B cell (primary cell): ENCODE data around the gene ASTN1. TPM values are rescaled to one million over a fixed set of nuclear protein-coding genes. Genes with fewer than 3 reads are reported as not detected.

ENCODE experiments used
- ATAC-seq: fragments of 200-7000 bp; cut with Tn5 transposase; one replicate; pipeline ENCODE4 v1.10.0; 2021; ENCODE audit warnings: low read depth, mild to moderate bottlenecking, moderate number of reproducible peaks, moderate library complexity
- CTCF ChIA-PET: fragments of 350-600 bp; sonication (Branson Sonifier 250); formaldehyde crosslinking; loops from one replicate; lab custom pipeline; 2021; ENCODE audit warnings: antibody characterized with exemption, inconsistent platforms; lab: Charles Lee
- POLR2A ChIA-PET: fragments of 350-600 bp; sonication (Branson Sonifier 250); formaldehyde crosslinking; loops from one replicate; lab custom pipeline; 2021; ENCODE audit warnings: antibody characterized with exemption; lab: Charles Lee
- DNase-seq: peaks from one replicate; pipeline ENCODE4 v3.0.0; 2013
- H2AFZ ChIP-seq: 2 replicates; pipeline ENCODE4 v1.6.1; 2012; ENCODE audit warnings: mild to moderate bottlenecking, low read depth, low read length; ENCODE audit not compliant: insufficient read depth, poor library complexity, severe bottlenecking
- H3K27ac ChIP-seq, 2 donors: 1 replicate in 1 of 2; 2 replicates in 1 of 2; pipeline ENCODE4 v1.5.1; 2012 to 2013; ENCODE audit warnings: low read length in 2 of 2, mild to moderate bottlenecking in 2 of 2, moderate library complexity in 1 of 2
- H3K27me3 ChIP-seq, 4 experiments: fragments of 200-600 bp in 1 of 4; sonication (generic) in 1 of 4; replicated peaks in 1 of 4; 1 replicate in 2 of 4; 2 replicates in 2 of 4; pipeline versions ENCODE4 v1.6.1 to v1.7.0; 2013 to 2016; ENCODE audit warnings: low read length in 3 of 4, mild to moderate bottlenecking in 2 of 4, mixed read lengths in 1 of 4, moderate library complexity in 1 of 4; ENCODE audit not compliant: insufficient read depth in 4 of 4, control insufficient read depth in 3 of 4; ENCODE audit errors: control extremely low read depth in 1 of 4
- H3K36me3 ChIP-seq, 2 experiments: replicated peaks in 1 of 2; 1 replicate in 1 of 2; 2 replicates in 1 of 2; pipeline versions ENCODE4 v1.6.1 to v1.7.1; 2013; ENCODE audit warnings: low read length in 1 of 2; ENCODE audit not compliant: insufficient read depth in 2 of 2, control insufficient read depth in 1 of 2; ENCODE audit errors: control extremely low read depth in 1 of 2, extremely low read depth in 1 of 2
- H3K4me1 ChIP-seq, 2 donors: fragments of 200-600 bp in 1 of 2; sonication (generic) in 1 of 2; 1 replicate in 1 of 2; 2 replicates in 1 of 2; pipeline versions ENCODE4 v1.5.1 to v1.6.1; 2013 to 2017; ENCODE audit warnings: low read length in 2 of 2; ENCODE audit not compliant: control insufficient read depth in 2 of 2, insufficient read depth in 2 of 2
- H3K4me2 ChIP-seq: replicated peaks from 2 replicates; pipeline ENCODE3; 2012; ENCODE audit warnings: mild to moderate bottlenecking, low read depth, low read length; ENCODE audit not compliant: poor library complexity, severe bottlenecking
- H3K4me3 ChIP-seq, 5 experiments: fragments of 200-600 bp in 1 of 5; sonication (generic) in 1 of 5; 1 replicate in 3 of 5; 2 replicates in 2 of 5; pipeline versions ENCODE4 v1.5.1 to v1.7.0; 2011 to 2016; ENCODE audit warnings: low read length in 4 of 5, mild to moderate bottlenecking in 4 of 5, low read depth in 2 of 5, control low read depth in 1 of 5, moderate library complexity in 1 of 5; ENCODE audit not compliant: insufficient read depth in 1 of 5; ENCODE audit errors: control extremely low read depth in 1 of 5, extremely low read depth in 1 of 5
- H3K79me2 ChIP-seq: fragments of 200-600 bp; sonication (generic); one replicate; pipeline ENCODE4 v1.6.0; 2016; ENCODE audit warnings: low read length; ENCODE audit not compliant: control insufficient read depth, insufficient read depth
- H3K9ac ChIP-seq: fragments of 200-600 bp; sonication (generic); 2 replicates; pipeline ENCODE4 v1.6.1; 2017; ENCODE audit warnings: mild to moderate bottlenecking, low read length, moderate library complexity
- H3K9me3 ChIP-seq, 3 donors: one replicate each; pipeline versions ENCODE4 v1.6.1 to v1.7.1; 2013; ENCODE audit warnings: low read length in 2 of 3; ENCODE audit not compliant: control insufficient read depth in 2 of 3, insufficient read depth in 1 of 3; ENCODE audit errors: control extremely low read depth in 1 of 3
- H4K20me1 ChIP-seq: 2 replicates; pipeline ENCODE4 v1.6.0; 2012; ENCODE audit warnings: mild to moderate bottlenecking, low read length; ENCODE audit not compliant: insufficient read depth, control insufficient read depth, poor library complexity, severe bottlenecking
- H3K27ac Mint-ChIP-seq: one replicate; pipeline ENCODE4 v1.8.0; 2021; ENCODE audit warnings: mixed read lengths
- H3K27me3 Mint-ChIP-seq: one replicate; pipeline ENCODE4 v1.8.0; 2021; ENCODE audit warnings: mixed read lengths
- H3K4me1 Mint-ChIP-seq: one replicate; pipeline ENCODE4 v1.8.0; 2021; ENCODE audit warnings: mixed read lengths
- H3K4me3 Mint-ChIP-seq: one replicate; pipeline ENCODE4 v1.8.0; 2021; ENCODE audit warnings: mixed read lengths
- H3K9me3 Mint-ChIP-seq: one replicate; pipeline ENCODE4 v1.8.0; 2022; ENCODE audit warnings: mixed read lengths; ENCODE audit not compliant: insufficient read depth
- CTCF ChIP-seq: fragments of 200-600 bp; IDR thresholded peaks from one replicate; pipeline ENCODE4 v1.8.0; 2022; ENCODE audit warnings: antibody characterized with exemption, mild to moderate bottlenecking
- EZH2 ChIP-seq: IDR thresholded peaks from 2 replicates; pipeline ENCODE4 v1.6.1; 2012; ENCODE audit warnings: borderline replicate concordance, low read depth, mild to moderate bottlenecking, moderate library complexity, low read length; ENCODE audit not compliant: insufficient read depth, poor library complexity, severe bottlenecking
- WGBS: methylation state at CpG from one replicate; pipeline ENCODE4 v1.1.5; 2013; ENCODE audit warnings: missing lambda C conversion rate; ENCODE audit not compliant: insufficient coverage; 5-methylcytosine and 5-hydroxymethylcytosine counted together
- intact Hi-C: fragments of 100-400 bp; cut with micrococcal nuclease; formaldehyde crosslinking; loops from one replicate; pipeline ENCODE4 v1.10.0; 2022
- polyA plus RNA-seq: library from polyadenylated mRNA; depleted of rRNA; stranded (reverse); fragments of >200 nt; gene quantifications from 2 replicates; pipeline ENCODE4 v1.2.3, GENCODE V29; 2012
- total RNA-seq, 2 donors: library from RNA; stranded (reverse); fragments of 120-200 nt in 1 of 2; gene quantifications; 1 replicate in 1 of 2; 2 replicates in 1 of 2; pipeline versions ENCODE4 v1.2.3 to v1.2.4, GENCODE V29; 2013 to 2022

The ASTN1 gene
- total and polyA plus RNA-seq, 2 donors (not counting 1 experiment from before 2014, with no cell fraction given): not detected

- H3K79me2 ChIP-seq: no peaks in the 10 kb centered on the region
- peaks cover 0 to 24% (median 16%) of the 10 kb centered on the region in 4 experiments for H3K27me3 ChIP-seq
- CTCF ChIA-PET: no interaction called here
- peaks cover 0 to 7% (median 0%) of the 10 kb centered on the region in 3 donors for H3K9me3 ChIP-seq
- H2AFZ ChIP-seq: no peak overlapping the region
- peaks cover 46% of the 10 kb centered on the region for H3K27me3 Mint-ChIP-seq
- H3K4me1 Mint-ChIP-seq: peaks cover 6% of the 10 kb centered on the region
- no peak overlapping the region for H3K4me2 ChIP-seq
- DNase-seq (no peak), ATAC-seq (no peak)
- TF ChIP-seq EZH2: no peak
- TF ChIP-seq CTCF: no peak
- H3K27ac Mint-ChIP-seq: no peak overlapping the region
- no peak overlapping the region for H3K9ac ChIP-seq
- H3K4me3 ChIP-seq: no peak overlapping the region
- peaks cover 0 to 5% of the 10 kb centered on the region in 2 donors for H3K4me1 ChIP-seq
- 84% methylated on average over 4 of the region's 6 CpGs for WGBS
- H3K4me3 Mint-ChIP-seq: no peak overlapping the region
- H4K20me1 ChIP-seq: no peaks in the 10 kb centered on the region
- no peaks in the 10 kb centered on the region for H3K9me3 Mint-ChIP-seq
- intact Hi-C loops: no loop called here
- POLR2A ChIA-PET: no interaction called here
- no peaks in the 10 kb centered on the region for H3K36me3 ChIP-seq
- no peak overlapping the region for H3K27ac ChIP-seq
Observed at GRCh38 chr1:177174921-177175634, 10.6 kb upstream of the ASTN1 start.

- Histone ChIP-seq H3K4me1 (peaks cover 0 to 5% of the 10 kb centered on the region in 2 donors), H2AFZ (no peak overlapping the region), H3K4me2 (no peak overlapping the region), H3K36me3 (no peaks in the 10 kb centered on the region), H3K4me3 (no peak overlapping the region), H3K27ac (no peak overlapping the region), H3K27me3 (peaks cover 0 to 26% (median 16%) of the 10 kb centered on the region in 4 experiments), H4K20me1 (no peaks in the 10 kb centered on the region), H3K9me3 (peaks cover 0 to 7% (median 0%) of the 10 kb centered on the region in 3 donors), H3K79me2 (no peaks in the 10 kb centered on the region), H3K9ac (no peak overlapping the region)
- no peak overlapping the region for H3K27ac Mint-ChIP-seq
- ATAC-seq: no peak
- 100% methylated on average over 1 of the region's 2 CpGs for WGBS
- H3K4me1 Mint-ChIP-seq: peaks cover 6% of the 10 kb centered on the region
- intact Hi-C loops: no loop called here
- H3K4me3 Mint-ChIP-seq: no peak overlapping the region
- TF ChIP-seq EZH2 (no peak), CTCF (no peak)
- no peaks in the 10 kb centered on the region for H3K9me3 Mint-ChIP-seq
- ChIA-PET POLR2A (no interaction called here), CTCF (no interaction called here)
- no peak for DNase-seq
- H3K27me3 Mint-ChIP-seq: peaks cover 39% of the 10 kb centered on the region
Observed at GRCh38 chr1:177173976-177174375, 9.5 kb upstream of the ASTN1 start.
